Loucy (cell line): Measurements from ENCODE around the gene SNAPC4.

Source experiments
- H2AFZ ChIP-seq: fragments of 200-600 bp; sonication (generic); 2 replicates; pipeline ENCODE4 v1.6.0; 2016; ENCODE audit warnings: antibody characterized with exemption, mild to moderate bottlenecking, low read length, moderate library complexity
- H3F3A ChIP-seq: fragments of 200-600 bp; 2 replicates; pipeline ENCODE4 v1.6.0; 2016; ENCODE audit warnings: antibody characterized with exemption, low read depth, mild to moderate bottlenecking
- H3K27me3 ChIP-seq: fragments of 200-600 bp; sonication (generic); 2 replicates; pipeline ENCODE4 v1.6.1; 2014; ENCODE audit warnings: low read length, mild to moderate bottlenecking; ENCODE audit not compliant: insufficient read depth, poor library complexity, severe bottlenecking
- H3K36me3 ChIP-seq: fragments of 200-600 bp; sonication (generic); 2 replicates; pipeline ENCODE4 v1.6.1; 2016; ENCODE audit warnings: low read length; ENCODE audit not compliant: insufficient read depth
- H3K4me1 ChIP-seq: fragments of 200-600 bp; sonication (generic); 2 replicates; pipeline ENCODE4 v1.5.1; 2014; ENCODE audit warnings: low read length, mild to moderate bottlenecking; ENCODE audit not compliant: insufficient read depth, poor library complexity, severe bottlenecking
- H3K4me2 ChIP-seq: fragments of 200-600 bp; sonication (generic); 2 replicates; pipeline ENCODE4 v1.6.0; 2014; ENCODE audit warnings: antibody characterized with exemption, low read length, low read depth, mild to moderate bottlenecking; ENCODE audit not compliant: poor library complexity, severe bottlenecking
- H3K4me3 ChIP-seq: fragments of 200-600 bp; sonication (generic); 2 replicates; pipeline ENCODE4 v1.5.1; 2014; ENCODE audit warnings: low read length, mild to moderate bottlenecking, mixed read lengths; ENCODE audit not compliant: poor library complexity, severe bottlenecking
- H3K79me2 ChIP-seq: fragments of 200-600 bp; sonication (generic); 2 replicates; pipeline ENCODE4 v1.6.1; 2014; ENCODE audit warnings: low read length; ENCODE audit not compliant: insufficient read depth
- H3K9ac ChIP-seq: fragments of 200-600 bp; sonication (generic); 2 replicates; pipeline ENCODE4 v1.6.0; 2014; ENCODE audit warnings: mild to moderate bottlenecking, low read depth, low read length, moderate library complexity; ENCODE audit not compliant: poor library complexity, severe bottlenecking
- H3K9me2 ChIP-seq: fragments of 200-600 bp; sonication (generic); replicated peaks from 2 replicates; pipeline ENCODE4 v1.6.1; 2016; ENCODE audit warnings: low read depth, low read length, mixed read lengths
- H3K9me3 ChIP-seq: fragments of 200-600 bp; sonication (generic); 2 replicates; pipeline ENCODE4 v1.6.1; 2014; ENCODE audit warnings: mild to moderate bottlenecking, antibody characterized with exemption, low read length, low read depth; ENCODE audit not compliant: insufficient read depth
- H4K20me1 ChIP-seq: fragments of 200-600 bp; sonication (generic); 2 replicates; pipeline ENCODE4 v1.6.0; 2014; ENCODE audit warnings: antibody characterized with exemption, low read length, mild to moderate bottlenecking; ENCODE audit not compliant: insufficient read depth, poor library complexity, severe bottlenecking
- EZH2phosphoT487 ChIP-seq: fragments of 200-600 bp; IDR thresholded peaks from 2 replicates; pipeline ENCODE4 v1.6.1; 2018; ENCODE audit warnings: antibody characterized with exemption, mild to moderate bottlenecking, moderate library complexity, borderline replicate concordance
- TF ChIP-seq, protein P1 (sequence below): fragments of 200-600 bp; sonication (generic); conservative IDR thresholded peaks from 2 replicates; pipeline ENCODE4 v1.5.1; 2014; ENCODE audit warnings: mild to moderate bottlenecking, antibody characterized with exemption, low read length

SNAPC4 gene

DNA sequence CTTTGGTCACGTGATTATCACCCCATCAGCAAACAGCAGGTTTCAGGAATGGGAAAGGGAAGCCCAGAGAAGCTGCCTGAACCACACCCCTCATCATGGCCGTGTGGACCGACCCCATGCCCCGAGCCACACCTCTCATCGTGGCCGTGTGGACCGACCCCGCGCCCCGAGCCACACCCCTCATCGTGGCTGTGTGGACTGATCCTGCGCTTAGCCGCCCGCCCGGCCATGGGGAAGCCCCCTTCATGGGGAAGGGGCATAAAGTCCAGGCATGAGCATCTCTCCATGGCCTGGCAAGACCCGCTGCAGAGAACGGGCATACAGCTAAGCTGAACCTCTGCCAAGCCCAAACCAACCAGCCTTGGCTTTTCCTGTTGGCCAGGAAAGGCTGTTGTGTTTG is 6.4 kb downstream of the SNAPC4 start:
- no peaks in the 10 kb centered on the region for H3K27me3 ChIP-seq
- H3K36me3 ChIP-seq: peaks cover 39% of the 10 kb centered on the region; the same call in 1 of the 2 replicates
- no peaks in the 10 kb centered on the region for H3F3A ChIP-seq
- TF ChIP-seq, protein P1, sequence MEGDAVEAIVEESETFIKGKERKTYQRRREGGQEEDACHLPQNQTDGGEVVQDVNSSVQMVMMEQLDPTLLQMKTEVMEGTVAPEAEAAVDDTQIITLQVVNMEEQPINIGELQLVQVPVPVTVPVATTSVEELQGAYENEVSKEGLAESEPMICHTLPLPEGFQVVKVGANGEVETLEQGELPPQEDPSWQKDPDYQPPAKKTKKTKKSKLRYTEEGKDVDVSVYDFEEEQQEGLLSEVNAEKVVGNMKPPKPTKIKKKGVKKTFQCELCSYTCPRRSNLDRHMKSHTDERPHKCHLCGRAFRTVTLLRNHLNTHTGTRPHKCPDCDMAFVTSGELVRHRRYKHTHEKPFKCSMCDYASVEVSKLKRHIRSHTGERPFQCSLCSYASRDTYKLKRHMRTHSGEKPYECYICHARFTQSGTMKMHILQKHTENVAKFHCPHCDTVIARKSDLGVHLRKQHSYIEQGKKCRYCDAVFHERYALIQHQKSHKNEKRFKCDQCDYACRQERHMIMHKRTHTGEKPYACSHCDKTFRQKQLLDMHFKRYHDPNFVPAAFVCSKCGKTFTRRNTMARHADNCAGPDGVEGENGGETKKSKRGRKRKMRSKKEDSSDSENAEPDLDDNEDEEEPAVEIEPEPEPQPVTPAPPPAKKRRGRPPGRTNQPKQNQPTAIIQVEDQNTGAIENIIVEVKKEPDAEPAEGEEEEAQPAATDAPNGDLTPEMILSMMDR: no peak
- no peak for TF ChIP-seq EZH2phosphoT487
- no peak overlapping the region for H3K4me2 ChIP-seq
- no peaks in the 10 kb centered on the region for H3K9me2 ChIP-seq
- no peak overlapping the region for H3K4me3 ChIP-seq
- no peaks in the 10 kb centered on the region for H3K9me3 ChIP-seq
- H3K79me2 ChIP-seq: peaks cover 13% of the 10 kb centered on the region
- peaks cover 5% of the 10 kb centered on the region for H3K4me1 ChIP-seq
- no peak overlapping the region for H3K9ac ChIP-seq
- no peak overlapping the region for H2AFZ ChIP-seq
- H4K20me1 ChIP-seq: peaks cover 7% of the 10 kb centered on the region

DNA sequence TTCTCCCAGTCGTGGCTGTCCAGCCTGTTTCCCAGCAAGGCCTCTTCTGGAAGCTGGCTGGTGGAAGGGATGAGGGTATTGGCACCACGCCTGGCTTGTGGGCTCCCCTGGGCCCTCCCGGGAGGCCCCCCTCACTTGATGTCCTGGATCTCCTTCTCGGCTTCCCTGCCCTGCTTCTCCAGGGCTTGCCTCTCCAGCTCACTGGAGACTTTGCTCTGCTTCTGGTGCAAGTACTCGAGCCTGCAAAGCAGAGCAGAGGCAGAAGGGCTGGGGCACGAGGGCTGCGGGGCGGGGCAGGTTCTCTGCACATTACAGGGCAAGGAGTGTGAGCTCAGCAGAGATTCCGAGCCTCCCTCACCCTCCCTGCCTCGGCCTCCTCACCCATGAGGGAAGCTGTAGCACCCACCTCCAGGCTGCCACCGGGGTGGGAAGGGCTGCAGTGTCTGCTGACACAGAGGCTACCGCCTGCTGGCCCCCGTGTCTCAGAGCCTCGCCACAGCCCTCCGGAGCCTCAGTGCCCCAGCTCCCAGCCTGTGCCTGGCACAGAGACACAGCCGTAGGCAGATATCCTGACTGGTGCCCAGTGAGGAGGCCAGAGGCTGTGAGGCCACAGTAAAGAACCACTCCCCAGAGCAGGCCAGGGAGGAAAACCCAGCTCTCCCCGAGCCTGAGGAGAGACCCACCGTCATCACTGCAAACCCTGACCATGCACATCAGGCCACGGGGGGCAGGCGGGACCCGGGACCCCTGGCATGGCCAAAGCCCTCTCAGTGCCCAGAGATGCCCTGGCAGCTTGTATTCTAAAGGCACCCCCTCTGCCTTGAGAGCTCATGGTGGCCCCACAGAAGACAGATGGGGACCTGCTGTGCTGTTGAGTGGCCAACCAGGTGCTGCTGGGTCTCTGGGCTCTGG is 7.2 kb downstream of the SNAPC4 start:
- Histone ChIP-seq H3K27me3 (no peaks in the 10 kb centered on the region), H3K9me2 (no peaks in the 10 kb centered on the region), H3K4me1 (no peaks in the 10 kb centered on the region), H3K9me3 (no peaks in the 10 kb centered on the region), H4K20me1 (peaks cover 2% of the 10 kb centered on the region), H3F3A (no peaks in the 10 kb centered on the region), H3K9ac (no peak overlapping the region), H3K4me3 (no peak overlapping the region), H3K36me3 (peaks cover 39% of the 10 kb centered on the region; the same call in 1 of the 2 replicates), H3K4me2 (no peak overlapping the region), H2AFZ (no peak overlapping the region), H3K79me2 (peaks cover 6% of the 10 kb centered on the region; the same call in 1 of the 2 replicates)
- TF ChIP-seq, protein P1: no peak
- no peak for TF ChIP-seq EZH2phosphoT487

DNA sequence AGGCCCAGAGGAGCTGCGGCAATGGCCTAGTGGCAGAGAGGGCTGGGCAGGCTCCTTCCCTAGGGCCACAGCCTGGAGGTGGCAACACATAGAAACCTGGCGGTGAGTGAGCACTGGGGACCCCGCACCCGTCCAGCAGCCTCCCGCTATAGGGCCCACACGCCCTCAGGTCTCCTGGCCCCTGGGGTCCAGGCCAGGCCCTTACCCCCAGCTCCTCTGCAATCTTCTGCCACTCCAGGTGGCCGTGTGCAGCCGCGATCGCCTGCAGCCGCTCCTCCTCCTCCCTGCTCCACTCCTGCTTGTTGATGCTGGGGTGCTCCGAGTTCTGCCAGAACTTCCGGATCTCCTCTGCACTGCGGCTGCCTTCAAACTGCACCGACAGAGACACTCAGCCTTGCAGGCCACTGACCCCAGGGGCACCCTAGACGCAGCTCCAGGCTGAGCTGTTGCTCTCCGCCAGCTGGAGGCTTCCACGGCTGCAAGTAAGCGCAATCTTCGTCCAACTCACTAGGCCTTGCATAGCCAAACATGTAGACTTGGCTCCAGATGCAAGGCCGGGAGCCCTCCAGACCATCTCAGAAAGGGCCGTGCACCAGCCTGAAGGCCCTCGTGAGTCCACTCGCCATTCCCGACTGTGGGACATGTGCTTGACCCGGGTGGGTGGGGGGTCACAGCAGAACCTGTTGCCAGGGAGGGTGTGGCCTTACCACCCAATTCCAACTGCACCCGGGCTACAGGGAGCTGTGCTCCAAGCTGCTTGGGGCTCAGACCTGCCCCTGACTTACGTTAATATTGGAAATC is 8.0 kb downstream of the SNAPC4 start:
- Histone ChIP-seq H3K9me3 (no peaks in the 10 kb centered on the region), H3K79me2 (peaks cover under 1% of the 10 kb centered on the region; the same call in 1 of the 2 replicates), H3F3A (no peaks in the 10 kb centered on the region), H3K9ac (no peak overlapping the region), H3K4me1 (no peaks in the 10 kb centered on the region), H3K4me3 (no peak overlapping the region), H3K4me2 (no peak overlapping the region), H4K20me1 (no peaks in the 10 kb centered on the region), H3K9me2 (no peaks in the 10 kb centered on the region), H3K27me3 (no peaks in the 10 kb centered on the region), H2AFZ (no peak overlapping the region), H3K36me3 (peaks cover 36% of the 10 kb centered on the region; the same call in 1 of the 2 replicates)
- TF ChIP-seq, protein P1: no peak
- TF ChIP-seq EZH2phosphoT487: no peak
